B cell (primary cell): ENCODE results near the gene C4BPA. TPM values are rescaled to one million over a fixed set of nuclear protein-coding genes. Genes with fewer than 3 reads are reported as not detected.

Experiments used
- ATAC-seq: fragments of 200-7000 bp; cut with Tn5 transposase; one replicate; pipeline ENCODE4 v1.10.0; 2021; ENCODE audit warnings: low read depth, mild to moderate bottlenecking, moderate number of reproducible peaks, moderate library complexity
- CTCF ChIA-PET: fragments of 350-600 bp; sonication (Branson Sonifier 250); formaldehyde crosslinking; loops from one replicate; lab custom pipeline; 2021; ENCODE audit warnings: antibody characterized with exemption, inconsistent platforms; lab: Charles Lee
- POLR2A ChIA-PET: fragments of 350-600 bp; sonication (Branson Sonifier 250); formaldehyde crosslinking; loops from one replicate; lab custom pipeline; 2021; ENCODE audit warnings: antibody characterized with exemption; lab: Charles Lee
- DNase-seq: peaks from one replicate; pipeline ENCODE4 v3.0.0; 2013
- H2AFZ ChIP-seq: 2 replicates; pipeline ENCODE4 v1.6.1; 2012; ENCODE audit warnings: mild to moderate bottlenecking, low read depth, low read length; ENCODE audit not compliant: insufficient read depth, poor library complexity, severe bottlenecking
- H3K27ac ChIP-seq, 2 donors: 1 replicate in 1 of 2; 2 replicates in 1 of 2; pipeline ENCODE4 v1.5.1; 2012 to 2013; ENCODE audit warnings: low read length in 2 of 2, mild to moderate bottlenecking in 2 of 2, moderate library complexity in 1 of 2
- H3K27me3 ChIP-seq, 4 experiments: fragments of 200-600 bp in 1 of 4; sonication (generic) in 1 of 4; replicated peaks in 1 of 4; 1 replicate in 2 of 4; 2 replicates in 2 of 4; pipeline versions ENCODE4 v1.6.1 to v1.7.0; 2013 to 2016; ENCODE audit warnings: low read length in 3 of 4, mild to moderate bottlenecking in 2 of 4, mixed read lengths in 1 of 4, moderate library complexity in 1 of 4; ENCODE audit not compliant: insufficient read depth in 4 of 4, control insufficient read depth in 3 of 4; ENCODE audit errors: control extremely low read depth in 1 of 4
- H3K36me3 ChIP-seq, 2 experiments: replicated peaks in 1 of 2; 1 replicate in 1 of 2; 2 replicates in 1 of 2; pipeline versions ENCODE4 v1.6.1 to v1.7.1; 2013; ENCODE audit warnings: low read length in 1 of 2; ENCODE audit not compliant: insufficient read depth in 2 of 2, control insufficient read depth in 1 of 2; ENCODE audit errors: control extremely low read depth in 1 of 2, extremely low read depth in 1 of 2
- H3K4me1 ChIP-seq, 2 donors: fragments of 200-600 bp in 1 of 2; sonication (generic) in 1 of 2; 1 replicate in 1 of 2; 2 replicates in 1 of 2; pipeline versions ENCODE4 v1.5.1 to v1.6.1; 2013 to 2017; ENCODE audit warnings: low read length in 2 of 2; ENCODE audit not compliant: control insufficient read depth in 2 of 2, insufficient read depth in 2 of 2
- H3K4me2 ChIP-seq: replicated peaks from 2 replicates; pipeline ENCODE3; 2012; ENCODE audit warnings: mild to moderate bottlenecking, low read depth, low read length; ENCODE audit not compliant: poor library complexity, severe bottlenecking
- H3K4me3 ChIP-seq, 5 experiments: fragments of 200-600 bp in 1 of 5; sonication (generic) in 1 of 5; 1 replicate in 3 of 5; 2 replicates in 2 of 5; pipeline versions ENCODE4 v1.5.1 to v1.7.0; 2011 to 2016; ENCODE audit warnings: low read length in 4 of 5, mild to moderate bottlenecking in 4 of 5, low read depth in 2 of 5, control low read depth in 1 of 5, moderate library complexity in 1 of 5; ENCODE audit not compliant: insufficient read depth in 1 of 5; ENCODE audit errors: control extremely low read depth in 1 of 5, extremely low read depth in 1 of 5
- H3K79me2 ChIP-seq: fragments of 200-600 bp; sonication (generic); one replicate; pipeline ENCODE4 v1.6.0; 2016; ENCODE audit warnings: low read length; ENCODE audit not compliant: control insufficient read depth, insufficient read depth
- H3K9ac ChIP-seq: fragments of 200-600 bp; sonication (generic); 2 replicates; pipeline ENCODE4 v1.6.1; 2017; ENCODE audit warnings: mild to moderate bottlenecking, low read length, moderate library complexity
- H3K9me3 ChIP-seq, 3 donors: one replicate each; pipeline versions ENCODE4 v1.6.1 to v1.7.1; 2013; ENCODE audit warnings: low read length in 2 of 3; ENCODE audit not compliant: control insufficient read depth in 2 of 3, insufficient read depth in 1 of 3; ENCODE audit errors: control extremely low read depth in 1 of 3
- H4K20me1 ChIP-seq: 2 replicates; pipeline ENCODE4 v1.6.0; 2012; ENCODE audit warnings: mild to moderate bottlenecking, low read length; ENCODE audit not compliant: insufficient read depth, control insufficient read depth, poor library complexity, severe bottlenecking
- H3K27ac Mint-ChIP-seq: one replicate; pipeline ENCODE4 v1.8.0; 2021; ENCODE audit warnings: mixed read lengths
- H3K27me3 Mint-ChIP-seq: one replicate; pipeline ENCODE4 v1.8.0; 2021; ENCODE audit warnings: mixed read lengths
- H3K4me1 Mint-ChIP-seq: one replicate; pipeline ENCODE4 v1.8.0; 2021; ENCODE audit warnings: mixed read lengths
- H3K4me3 Mint-ChIP-seq: one replicate; pipeline ENCODE4 v1.8.0; 2021; ENCODE audit warnings: mixed read lengths
- H3K9me3 Mint-ChIP-seq: one replicate; pipeline ENCODE4 v1.8.0; 2022; ENCODE audit warnings: mixed read lengths; ENCODE audit not compliant: insufficient read depth
- EZH2 ChIP-seq: IDR thresholded peaks from 2 replicates; pipeline ENCODE4 v1.6.1; 2012; ENCODE audit warnings: borderline replicate concordance, low read depth, mild to moderate bottlenecking, moderate library complexity, low read length; ENCODE audit not compliant: insufficient read depth, poor library complexity, severe bottlenecking
- WGBS: methylation state at CpG from one replicate; pipeline ENCODE4 v1.1.5; 2013; ENCODE audit warnings: missing lambda C conversion rate; ENCODE audit not compliant: insufficient coverage; 5-methylcytosine and 5-hydroxymethylcytosine counted together
- intact Hi-C: fragments of 100-400 bp; cut with micrococcal nuclease; formaldehyde crosslinking; loops from one replicate; pipeline ENCODE4 v1.10.0; 2022
- polyA plus RNA-seq: library from polyadenylated mRNA; depleted of rRNA; stranded (reverse); fragments of >200 nt; gene quantifications from 2 replicates; pipeline ENCODE4 v1.2.3, GENCODE V29; 2012
- total RNA-seq, 2 donors: library from RNA; stranded (reverse); fragments of 120-200 nt in 1 of 2; gene quantifications; 1 replicate in 1 of 2; 2 replicates in 1 of 2; pipeline versions ENCODE4 v1.2.3 to v1.2.4, GENCODE V29; 2013 to 2022
- TF ChIP-seq, protein P1 (sequence below): fragments of 200-600 bp; IDR thresholded peaks from one replicate; pipeline ENCODE4 v1.8.0; 2022; ENCODE audit warnings: antibody characterized with exemption, mild to moderate bottlenecking

Gene C4BPA
- total and polyA plus RNA-seq, 2 donors (not counting 1 experiment from before 2014, with no cell fraction given): not detected

DNA sequence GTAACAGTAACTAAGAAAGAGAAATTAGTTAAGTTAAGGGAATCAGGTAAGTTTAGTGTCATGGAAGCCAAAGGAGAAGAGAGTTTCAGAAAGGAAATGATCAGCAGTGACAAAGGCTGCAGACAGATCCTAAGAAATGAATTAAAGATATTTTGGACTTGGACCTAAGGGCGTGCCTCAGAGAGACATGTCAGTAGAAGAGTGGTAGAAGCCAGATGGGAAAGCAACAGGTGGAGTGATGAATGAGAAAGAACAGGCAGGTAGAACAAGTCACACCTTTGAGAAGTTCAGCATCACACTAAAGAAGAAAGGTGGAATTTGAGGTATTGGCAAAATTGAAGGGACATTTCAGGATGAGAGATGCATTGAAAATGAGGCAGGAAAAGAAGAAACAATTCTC is 1.4 kb upstream of the C4BPA start:
- ATAC-seq (no peak), DNase-seq (no peak)
- ChIA-PET CTCF (no interaction called here), POLR2A (no interaction called here)
- H3K27ac Mint-ChIP-seq: no peak overlapping the region
- Histone ChIP-seq H3K36me3 (no peaks in the 10 kb centered on the region), H4K20me1 (no peaks in the 10 kb centered on the region), H3K79me2 (no peaks in the 10 kb centered on the region), H2AFZ (no peak overlapping the region), H3K4me2 (no peak overlapping the region), H3K27me3 (peaks cover 0 to 7% (median 1%) of the 10 kb centered on the region in 4 experiments), H3K9ac (no peak overlapping the region), H3K4me3 (no peak overlapping the region), H3K27ac (no peak overlapping the region), H3K4me1 (no peaks in the 10 kb centered on the region), H3K9me3 (no peaks in the 10 kb centered on the region)
- H3K9me3 Mint-ChIP-seq: no peaks in the 10 kb centered on the region
- TF ChIP-seq, protein P1, sequence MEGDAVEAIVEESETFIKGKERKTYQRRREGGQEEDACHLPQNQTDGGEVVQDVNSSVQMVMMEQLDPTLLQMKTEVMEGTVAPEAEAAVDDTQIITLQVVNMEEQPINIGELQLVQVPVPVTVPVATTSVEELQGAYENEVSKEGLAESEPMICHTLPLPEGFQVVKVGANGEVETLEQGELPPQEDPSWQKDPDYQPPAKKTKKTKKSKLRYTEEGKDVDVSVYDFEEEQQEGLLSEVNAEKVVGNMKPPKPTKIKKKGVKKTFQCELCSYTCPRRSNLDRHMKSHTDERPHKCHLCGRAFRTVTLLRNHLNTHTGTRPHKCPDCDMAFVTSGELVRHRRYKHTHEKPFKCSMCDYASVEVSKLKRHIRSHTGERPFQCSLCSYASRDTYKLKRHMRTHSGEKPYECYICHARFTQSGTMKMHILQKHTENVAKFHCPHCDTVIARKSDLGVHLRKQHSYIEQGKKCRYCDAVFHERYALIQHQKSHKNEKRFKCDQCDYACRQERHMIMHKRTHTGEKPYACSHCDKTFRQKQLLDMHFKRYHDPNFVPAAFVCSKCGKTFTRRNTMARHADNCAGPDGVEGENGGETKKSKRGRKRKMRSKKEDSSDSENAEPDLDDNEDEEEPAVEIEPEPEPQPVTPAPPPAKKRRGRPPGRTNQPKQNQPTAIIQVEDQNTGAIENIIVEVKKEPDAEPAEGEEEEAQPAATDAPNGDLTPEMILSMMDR: no peak
- no peak for TF ChIP-seq EZH2
- no peaks in the 10 kb centered on the region for H3K4me1 Mint-ChIP-seq
- H3K27me3 Mint-ChIP-seq: peaks cover 41% of the 10 kb centered on the region
- intact Hi-C loops: no loop called here
- no peak overlapping the region for H3K4me3 Mint-ChIP-seq
- 86% methylated on average over 1 of the region's 1 CpG for WGBS

DNA sequence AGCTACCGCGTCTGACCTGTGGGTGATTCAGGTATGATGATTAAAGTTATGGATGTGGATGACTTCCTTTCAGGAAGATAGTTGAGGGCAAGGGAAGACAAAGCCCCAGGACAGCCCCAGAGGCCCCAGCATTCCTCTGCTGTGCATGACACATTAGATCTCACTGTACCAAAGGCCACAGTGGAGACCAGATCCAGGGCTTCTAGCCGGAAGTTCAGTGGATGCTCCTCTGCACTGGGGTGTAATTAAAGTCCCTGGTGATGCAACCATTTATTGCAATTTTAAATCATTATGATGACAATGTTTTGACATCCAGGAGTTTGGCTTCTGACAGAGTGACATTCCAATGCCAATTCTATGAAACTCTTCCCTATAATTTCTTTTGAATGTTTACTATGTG is 5.0 kb downstream of the C4BPA start:
- H3K4me3 ChIP-seq: no peak overlapping the region
- no peaks in the 10 kb centered on the region for H3K9me3 ChIP-seq
- WGBS: 97% methylated on average over 3 of the region's 3 CpGs
- H3K4me2 ChIP-seq: no peak overlapping the region
- no peaks in the 10 kb centered on the region for H3K4me1 ChIP-seq
- Mint-ChIP-seq H3K27me3 (peaks cover 41% of the 10 kb centered on the region), H3K9me3 (no peaks in the 10 kb centered on the region), H3K27ac (no peak overlapping the region), H3K4me1 (no peaks in the 10 kb centered on the region), H3K4me3 (no peak overlapping the region)
- DNase-seq (no peak), ATAC-seq (no peak)
- no peak overlapping the region for H2AFZ ChIP-seq
- H3K79me2 ChIP-seq: no peaks in the 10 kb centered on the region
- no peak overlapping the region for H3K27ac ChIP-seq
- TF ChIP-seq, protein P1: no peak
- no peak for TF ChIP-seq EZH2
- H3K36me3 ChIP-seq: no peaks in the 10 kb centered on the region
- H3K27me3 ChIP-seq: no peaks in the 10 kb centered on the region
- CTCF ChIA-PET: no interaction called here
- intact Hi-C loops: no loop called here
- H4K20me1 ChIP-seq: no peaks in the 10 kb centered on the region
- POLR2A ChIA-PET: no interaction called here
- H3K9ac ChIP-seq: no peak overlapping the region
